HepG2 (cell line): ENCODE data around the gene SLC23A2. TPM values are rescaled to one million over a fixed set of nuclear protein-coding genes. Genes with fewer than 3 reads are reported as not detected.

Source experiments
- ATAC-seq: fragments of 200-7000 bp; cut with Tn5 transposase; 3 replicates; pipeline ENCODE4 v1.9.1; 2020; ENCODE audit warnings: mild to moderate bottlenecking, moderate library complexity
- BruUV-seq: library from RNA; stranded (reverse); fragments of 400-500 nt; replicated peaks from 2 replicates; lab custom pipeline; 2021; lab: Mats Ljungman, UMichigan
- CTCF ChIA-PET: fragments of 300-600 bp; formaldehyde crosslinking; extraction: SDS; loops from one replicate; lab custom pipeline; 2021; ENCODE audit warnings: low total read pairs, inconsistent platforms, low intra/inter-chr PET ratio; lab: Yijun Ruan, JAX
- POLR2A ChIA-PET: fragments of 350-600 bp; sonication (Branson Sonifier 250); formaldehyde crosslinking; loops from one replicate; lab custom pipeline; 2020; ENCODE audit warnings: antibody characterized with exemption, inconsistent platforms; lab: Yijun Ruan, JAX
- DNase-seq: peaks from one replicate; pipeline ENCODE4 v3.0.0-alpha.2; 2015; ENCODE audit warnings: low spot score
- FAIRE-seq: peaks from 3 replicates; lab custom pipeline; 2011; peaks lifted over from hg19 to GRCh38; lab: Jason Lieb, UNC
- H2AFZ ChIP-seq: one replicate; pipeline ENCODE4 v1.6.1; 2011; ENCODE audit warnings: low read length, inconsistent platforms
- H3K27ac ChIP-seq: fragments of 300-600 bp; 3 replicates; pipeline ENCODE4 v1.8.0; 2011; ENCODE audit warnings: mixed run types, mild to moderate bottlenecking, mixed read lengths, low read length, inconsistent platforms; ENCODE audit not compliant: insufficient read depth; ENCODE audit errors: extremely low read length
- H3K27me3 ChIP-seq, 2 experiments: fragments of 200-600 bp in 1 of 2; 2 replicates in 1 of 2; 3 replicates in 1 of 2; pipeline versions ENCODE4 v1.6.0 to v1.8.0; 2011; ENCODE audit warnings: low read length in 2 of 2, mild to moderate bottlenecking in 2 of 2, moderate library complexity in 2 of 2, inconsistent platforms in 1 of 2; ENCODE audit not compliant: insufficient read depth in 2 of 2, control insufficient read depth in 1 of 2
- H3K36me3 ChIP-seq, 2 experiments: fragments of 200-600 bp in 1 of 2; replicated peaks in 1 of 2; 2 replicates in 1 of 2; 3 replicates in 1 of 2; pipeline versions ENCODE4 v1.5.1 to v1.8.0; 2011; ENCODE audit warnings: low read length in 2 of 2, inconsistent platforms in 1 of 2; ENCODE audit not compliant: insufficient read depth in 2 of 2, control insufficient read depth in 1 of 2
- H3K4me1 ChIP-seq: 2 replicates; pipeline ENCODE4 v1.5.1; 2012; ENCODE audit warnings: low read length, inconsistent platforms; ENCODE audit not compliant: insufficient read depth
- H3K4me2 ChIP-seq: 2 replicates; pipeline ENCODE4 v1.6.0; 2011; ENCODE audit warnings: low read depth, low read length, inconsistent platforms
- H3K4me3 ChIP-seq, 3 experiments: fragments of 200-600 bp in 1 of 3; sonication (generic), shearing (Covaris generic) in 1 of 3; replicated peaks in 1 of 3; 2 replicates each; pipeline ENCODE4 v1.5.1; 2011 to 2016; ENCODE audit warnings: low read length in 3 of 3, inconsistent platforms in 2 of 3, low read depth in 2 of 3, mild to moderate bottlenecking in 2 of 3, control low read depth in 1 of 3, mixed read lengths in 1 of 3; ENCODE audit not compliant: insufficient read depth in 1 of 3
- H3K79me2 ChIP-seq: one replicate; pipeline ENCODE4 v1.6.1; 2011; ENCODE audit warnings: low read length, inconsistent platforms; ENCODE audit not compliant: insufficient read depth
- H3K9ac ChIP-seq: 2 replicates; pipeline ENCODE4 v1.6.0; 2011; ENCODE audit warnings: mild to moderate bottlenecking, low read depth, low read length, inconsistent platforms; ENCODE audit not compliant: insufficient read depth
- H3K9me3 ChIP-seq: 2 replicates; pipeline ENCODE4 v1.5.1; 2012; ENCODE audit warnings: mild to moderate bottlenecking, low read length
- H4K20me1 ChIP-seq: 2 replicates; pipeline ENCODE4 v1.6.0; 2011; ENCODE audit warnings: inconsistent platforms, mild to moderate bottlenecking, low read length, moderate library complexity; ENCODE audit not compliant: insufficient read depth
- AKAP8 ChIP-seq: sonication (generic); formaldehyde crosslinking; IDR thresholded peaks from 2 replicates; pipeline ENCODE4 v1.5.1; 2020; ENCODE audit warnings: mild to moderate bottlenecking, missing genetic modification reagents
- MZF1 ChIP-seq: sonication (generic); formaldehyde crosslinking; IDR thresholded peaks from 2 replicates; pipeline ENCODE4 v1.8.1; 2023; ENCODE audit warnings: mild to moderate bottlenecking, missing genetic modification reagents, borderline replicate concordance
- RFXAP ChIP-seq: sonication (generic); formaldehyde crosslinking; IDR thresholded peaks from 2 replicates; pipeline ENCODE4 v1.4.0; 2020; ENCODE audit warnings: missing genetic modification reagents, borderline replicate concordance
- TBP ChIP-seq: sonication (generic); formaldehyde crosslinking; IDR thresholded peaks from 2 replicates; pipeline ENCODE4 v1.5.0; 2020; ENCODE audit warnings: missing genetic modification reagents
- YEATS4 ChIP-seq: sonication (generic); formaldehyde crosslinking; IDR thresholded peaks from 2 replicates; pipeline ENCODE4 v1.4.0; 2020; ENCODE audit warnings: missing genetic modification reagents, borderline replicate concordance
- ZBTB7A ChIP-seq: sonication (generic); formaldehyde crosslinking; IDR thresholded peaks from 2 replicates; pipeline ENCODE4 v1.8.0; 2022; ENCODE audit warnings: mild to moderate bottlenecking, missing genetic modification reagents
- ZNF674 ChIP-seq: sonication (generic); formaldehyde crosslinking; IDR thresholded peaks from 2 replicates; pipeline ENCODE4 v1.5.0; 2020; ENCODE audit warnings: low read depth, mild to moderate bottlenecking, missing genetic modification reagents
- ZNF720 ChIP-seq: sonication (generic); formaldehyde crosslinking; IDR thresholded peaks from 2 replicates; pipeline ENCODE4 v1.4.0; 2020; ENCODE audit warnings: missing genetic modification reagents
- ZNF788 ChIP-seq: sonication (generic); formaldehyde crosslinking; IDR thresholded peaks from 2 replicates; pipeline ENCODE4 v1.5.0; 2020; ENCODE audit warnings: mild to moderate bottlenecking, missing genetic modification reagents, borderline replicate concordance
- WGBS: methylation state at CpG from one replicate; pipeline ENCODE4 v1.1.6; 2017; ENCODE audit warnings: low lambda C conversion rate; 5-methylcytosine and 5-hydroxymethylcytosine counted together
- in situ Hi-C: cut with HindIII; loops from 2 replicates; pipeline ENCODE4 v1.10.0; 2017; ENCODE audit warnings: low pct_unique_long_range_greater_than_20kb; ENCODE audit not compliant: extremely low pct_ligation_motif_present
- intact Hi-C: fragments of 100-400 bp; cut with micrococcal nuclease; formaldehyde crosslinking; loops from one replicate; pipeline ENCODE4 v1.10.0; 2022; ENCODE audit not compliant: unreplicated experiment
- polyA plus RNA-seq, 8 experiments: library from polyadenylated mRNA; depleted of rRNA in 3 of 8; stranded (reverse) in 7 of 8; unstranded in 1 of 8; fragments of >200 nt; fragmentation: Illumina TruSeq in 4 of 8; extraction: Trizol in 4 of 8; gene quantifications; 2 replicates each; pipeline versions ENCODE4 v1.2.1 to v1.2.3, GENCODE V29; 2011 to 2016; ENCODE audit warnings: low read depth in 4 of 8, missing spikeins in 1 of 8, mixed read lengths in 1 of 8; ENCODE audit not compliant: insufficient read depth in 1 of 8
- total RNA-seq, 5 experiments: library from RNA; depleted of rRNA; stranded (reverse); fragments of >200 nt; fragmentation: Illumina TruSeq; extraction: Trizol; gene quantifications; 2 replicates each; pipeline ENCODE4 v1.2.3, GENCODE V29; 2016; ENCODE audit warnings: low read depth in 1 of 5

The SLC23A2 gene
- total and polyA plus RNA-seq, 2 of the 13 experiments (the other 11 are each of a cell fraction or from before 2014, with no cell fraction given), result 42.2 to 51.2 TPM

DNA sequence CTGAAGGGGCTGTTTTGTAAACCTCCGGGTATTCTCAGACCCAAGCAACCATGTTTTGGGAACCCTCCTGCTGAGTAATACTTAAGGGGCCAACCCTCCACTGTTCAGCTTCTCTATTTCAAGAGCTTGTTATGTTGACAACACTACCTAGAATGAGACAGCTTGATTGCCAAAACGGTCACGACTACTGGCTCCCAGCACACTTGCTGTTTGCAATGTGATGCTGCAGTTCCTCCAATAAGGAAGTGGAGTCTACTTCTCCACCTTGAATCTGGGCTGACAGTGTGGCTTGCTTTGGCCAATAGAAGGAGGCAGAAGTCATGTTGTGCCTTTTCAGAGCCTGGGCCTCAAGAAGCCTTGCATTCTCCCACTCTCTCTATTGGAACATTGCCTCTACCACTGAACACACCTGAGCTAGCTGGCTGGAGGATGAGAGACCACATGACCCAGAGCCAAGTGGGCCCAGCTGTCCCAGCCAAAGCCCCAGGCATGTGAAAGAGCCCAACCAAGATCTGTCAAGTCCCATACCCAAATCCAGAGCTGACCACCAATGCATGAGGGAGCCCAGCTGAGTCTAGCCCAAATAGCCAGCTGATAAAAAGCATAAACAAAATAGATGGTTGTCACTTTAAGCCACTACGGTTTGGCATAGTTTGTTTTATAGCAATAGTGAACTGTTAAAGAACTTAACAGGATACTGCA, 171.6 kb downstream of the SLC23A2 start:
- intact Hi-C loops, result no loop called here
- no peak overlapping the region for H3K27ac ChIP-seq
- TF ChIP-seq MZF1 (CRISPR knock-in tag) (no peak), RFXAP (no peak), AKAP8 (CRISPR knock-in tag) (no peak), ZNF720 (CRISPR knock-in tag) (no peak), ZNF674 (CRISPR knock-in tag) (no peak), ZNF788 (no peak), ZBTB7A (CRISPR knock-in tag) (no peak), TBP (CRISPR knock-in tag) (no peak), YEATS4 (CRISPR knock-in tag) (no peak)
- TF ChIP-seq, all 625 proteins: peak for 0
- peaks cover 9 to 15% of the 10 kb centered on the region in 2 experiments for H3K27me3 ChIP-seq
- no peak overlapping the region for H3K4me2 ChIP-seq
- WGBS, result 21% methylated on average over 4 of the region's 4 CpGs
- in situ Hi-C loops, result no loop called here
- no peaks in the 10 kb centered on the region for H4K20me1 ChIP-seq
- no TSS peak for BruUV-seq
- no peak for FAIRE-seq
- ATAC-seq, result no peak
- ChIA-PET CTCF (no interaction called here), POLR2A (no interaction called here)
- H2AFZ ChIP-seq, result no peak overlapping the region
- H3K9me3 ChIP-seq, result no peaks in the 10 kb centered on the region
- H3K79me2 ChIP-seq, result no peaks in the 10 kb centered on the region
- no peak overlapping the region for H3K4me3 ChIP-seq
- DNase-seq, result no peak
- no peaks in the 10 kb centered on the region for H3K4me1 ChIP-seq
- no peak overlapping the region for H3K9ac ChIP-seq
- no peaks in the 10 kb centered on the region for H3K36me3 ChIP-seq
